Adrenal gland (tissue), 5 donors: Measurements from ENCODE around the gene PI4K2A.
"Not testable (repeated sequence)": the region's sequence is repeated elsewhere in the genome, so short reads cannot be mapped to it uniquely, and the experiment has no call there.

Experiments
- CTCF ChIP-seq, 6 experiments: fragments of 450-650 bp in 4 of 6; fragments of 200-600 bp in 2 of 6; sonication (generic) in 1 of 6; IDR thresholded peaks; 1 replicate in 5 of 6; 2 replicates in 1 of 6; pipeline versions ENCODE4 v1.5.1 to v1.8.0; 2016 to 2021; ENCODE audit warnings: antibody characterized with exemption in 6 of 6, mild to moderate bottlenecking in 2 of 6, moderate library complexity in 1 of 6
- POLR2A ChIP-seq, 2 donors: fragments of 450-650 bp; IDR thresholded peaks; one replicate each; pipeline ENCODE4 v1.6.1; 2017; ENCODE audit warnings: antibody characterized with exemption in 2 of 2, mild to moderate bottlenecking in 2 of 2, moderate library complexity in 1 of 2
- donor health status: DM: no; HTN: no; CAD: no.

- not testable (repeated sequence) for TF ChIP-seq CTCF, POLR2A (IDR thresholded peaks at IDR 0.05)
Measured at GRCh38 chr10:97698072-97698655, 57.7 kb downstream of the PI4K2A start.
